HepG2 (cell line): ENCODE measurements around the gene MAPK10.

Experiments used
- CBFB ChIP-seq: sonication (generic); formaldehyde crosslinking; IDR thresholded peaks from 2 replicates; pipeline ENCODE4 v1.4.0; 2020; ENCODE audit warnings: missing genetic modification reagents
- GATA4 ChIP-seq: sonication (generic); IDR thresholded peaks from 2 replicates; pipeline ENCODE4 v1.6.1; 2016; ENCODE audit warnings: antibody characterized with exemption, low read depth, borderline replicate concordance
- POLR2AphosphoS5 ChIP-seq: IDR thresholded peaks from 2 replicates; pipeline ENCODE4 v1.6.1; 2012; ENCODE audit warnings: low read depth, low read length
- RBFOX2 ChIP-seq: fragments of 200-400 bp; formaldehyde crosslinking; IDR thresholded peaks from 2 replicates; pipeline ENCODE4 v1.6.1; 2017; ENCODE audit warnings: low read depth, mild to moderate bottlenecking, low read length
- UBTF ChIP-seq: sonication (generic); formaldehyde crosslinking; IDR thresholded peaks from 2 replicates; pipeline ENCODE4 v1.4.0; 2020; ENCODE audit warnings: mild to moderate bottlenecking, missing genetic modification reagents
- YY1 ChIP-seq: IDR thresholded peaks from 2 replicates; pipeline ENCODE4 v1.6.1; 2011; ENCODE audit warnings: low read length, low read depth, moderate library complexity, mild to moderate bottlenecking; ENCODE audit not compliant: insufficient read depth, insufficient replicate concordance
- ZNF761 ChIP-seq: sonication (generic); formaldehyde crosslinking; conservative IDR thresholded peaks from 2 replicates; pipeline ENCODE4 v1.4.0; 2020; ENCODE audit warnings: mild to moderate bottlenecking, missing genetic modification reagents

GRCh38 chr4:86178211-86178610, 181.6 kb downstream of the MAPK10 start:
- TF ChIP-seq UBTF (CRISPR knock-in tag) (no peak), ZNF761 (no peak), RBFOX2 (no peak), POLR2AphosphoS5 (no peak), GATA4 (no peak), CBFB (CRISPR knock-in tag) (no peak), YY1 (no peak)
